CD4-positive, alpha-beta T cell treated with Interleukin-17A for 1 hour (primary cell): ENCODE data around the gene DSCAM.

Experiments
- DNase-seq: peaks from one replicate; pipeline ENCODE4 v3.0.0-alpha.2; 2020

Gene DSCAM

GRCh38 chr21:40158366-40158765 is 688.6 kb downstream of the DSCAM start:
- no peak for DNase-seq

- DNase-seq, result no peak
These were observed 691.4 kb downstream of the DSCAM start for GRCh38 chr21:40155563-40155962.

GRCh38 chr21:40153351-40153750 is 693.6 kb downstream of the DSCAM start:
- no peak for DNase-seq

GRCh38 chr21:40152476-40152875 is 694.5 kb downstream of the DSCAM start:
- DNase-seq, result no peak

GRCh38 chr21:40151611-40152010 is 695.3 kb downstream of the DSCAM start:
- DNase-seq, result no peak

- no peak for DNase-seq
These were observed 700.6 kb downstream of the DSCAM start for GRCh38 chr21:40146216-40146837.

- peak; percentile 15 for DNase-seq
These were observed 703.0 kb downstream of the DSCAM start for GRCh38 chr21:40143822-40144525.

GRCh38 chr21:40141621-40142020 is 705.3 kb downstream of the DSCAM start:
- no peak for DNase-seq

GRCh38 chr21:40140675-40141074 is 706.3 kb downstream of the DSCAM start:
- no peak for DNase-seq

- DNase-seq, result no peak
These were observed 707.3 kb downstream of the DSCAM start for GRCh38 chr21:40139636-40140035.

- no peak for DNase-seq
These were observed 710.4 kb downstream of the DSCAM start for GRCh38 chr21:40136571-40136970.

- DNase-seq, result no peak
These were observed 712.0 kb downstream of the DSCAM start for GRCh38 chr21:40134731-40135492.

GRCh38 chr21:40130476-40130875 is 716.5 kb downstream of the DSCAM start:
- no peak for DNase-seq

GRCh38 chr21:40129809-40130208 is 717.1 kb downstream of the DSCAM start:
- DNase-seq, result no peak

- DNase-seq, result no peak
These were observed 718.1 kb downstream of the DSCAM start for GRCh38 chr21:40128891-40129290.

- DNase-seq, result no peak
These were observed 725.9 kb downstream of the DSCAM start for GRCh38 chr21:40120940-40121575.

- DNase-seq, result no peak
These were observed 728.4 kb downstream of the DSCAM start for GRCh38 chr21:40118527-40118926.

- no peak for DNase-seq
These were observed 729.7 kb downstream of the DSCAM start for GRCh38 chr21:40117236-40117635.

- no peak for DNase-seq
These were observed 731.2 kb downstream of the DSCAM start for GRCh38 chr21:40115775-40116174.

GRCh38 chr21:40102682-40103081 is 744.3 kb downstream of the DSCAM start:
- no peak for DNase-seq

- no peak for DNase-seq
These were observed 747.1 kb downstream of the DSCAM start for GRCh38 chr21:40099809-40100208.

- no peak for DNase-seq
These were observed 751.5 kb downstream of the DSCAM start for GRCh38 chr21:40095477-40095876.

GRCh38 chr21:40080385-40080784 is 766.6 kb downstream of the DSCAM start:
- no peak for DNase-seq

- DNase-seq, result no peak
These were observed 772.2 kb downstream of the DSCAM start for GRCh38 chr21:40074710-40075109.
